ENCODE results near the gene LCE2A.

The LCE2A gene

GRCh38 chr1:152707860-152708259 lies 9.7 kb downstream of the LCE2A start, which contains the start of gene LCE4A:
Gene LCE4A, plus strand, starts transcription at chr1:152708160. Its CDS starts 916 bp downstream, at chr1:152709076.
- no peak within 1 kb of the TSS for H3K4me3 Mint-ChIP-seq
- H3K27me3 Mint-ChIP-seq = peaks cover 17% of the 10 kb centered on the region
- peaks cover 4% of the 10 kb centered on the region for H3K9me3 Mint-ChIP-seq (ENCODE audit: low read depth)
- H3K36me3 Mint-ChIP-seq = no peaks in the 10 kb centered on the region
- H3K27ac Mint-ChIP-seq = no peak within 1 kb of the TSS
- H3K4me1 Mint-ChIP-seq (ENCODE audit: low read depth) = no peaks in the 10 kb centered on the region

DNA sequence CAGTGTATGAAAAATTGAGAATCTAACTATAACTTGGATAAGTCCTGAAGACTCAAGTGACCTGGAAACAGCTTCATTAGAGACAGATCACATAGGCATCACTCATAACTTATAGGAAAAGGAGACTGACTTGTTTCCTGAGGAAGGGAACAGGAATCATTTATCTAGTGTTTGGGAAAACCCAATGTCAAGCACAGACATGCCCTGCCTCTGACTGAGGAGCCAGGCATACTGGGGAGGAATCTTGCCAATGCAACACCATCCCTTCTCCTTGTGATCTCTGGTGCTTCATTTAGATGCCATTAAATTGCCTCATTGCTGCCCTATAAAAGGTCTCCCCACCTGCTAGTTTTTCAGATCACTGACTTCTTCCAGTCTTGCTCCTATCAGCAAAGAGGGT lies 20.1 kb downstream of the LCE2A start:
- H3K27me3 Mint-ChIP-seq = peaks cover 9% of the 10 kb centered on the region
- H3K4me3 Mint-ChIP-seq = no peak overlapping the region
- no peaks in the 10 kb centered on the region for H3K36me3 Mint-ChIP-seq
- H3K9me3 Mint-ChIP-seq (ENCODE audit: low read depth) = no peaks in the 10 kb centered on the region
- no peaks in the 10 kb centered on the region for H3K4me1 Mint-ChIP-seq (ENCODE audit: low read depth)
- no peak overlapping the region for H3K27ac Mint-ChIP-seq

- no peaks in the 10 kb centered on the region for H3K4me1 Mint-ChIP-seq (ENCODE audit: low read depth)
- no peaks in the 10 kb centered on the region for H3K9me3 Mint-ChIP-seq (ENCODE audit: low read depth)
- no peak overlapping the region for H3K27ac Mint-ChIP-seq
- H3K27me3 Mint-ChIP-seq = peaks cover 4% of the 10 kb centered on the region
- H3K36me3 Mint-ChIP-seq = no peaks in the 10 kb centered on the region
- no peak overlapping the region for H3K4me3 Mint-ChIP-seq
Observed at GRCh38 chr1:152725261-152725660, 27.1 kb downstream of the LCE2A start.

DNA sequence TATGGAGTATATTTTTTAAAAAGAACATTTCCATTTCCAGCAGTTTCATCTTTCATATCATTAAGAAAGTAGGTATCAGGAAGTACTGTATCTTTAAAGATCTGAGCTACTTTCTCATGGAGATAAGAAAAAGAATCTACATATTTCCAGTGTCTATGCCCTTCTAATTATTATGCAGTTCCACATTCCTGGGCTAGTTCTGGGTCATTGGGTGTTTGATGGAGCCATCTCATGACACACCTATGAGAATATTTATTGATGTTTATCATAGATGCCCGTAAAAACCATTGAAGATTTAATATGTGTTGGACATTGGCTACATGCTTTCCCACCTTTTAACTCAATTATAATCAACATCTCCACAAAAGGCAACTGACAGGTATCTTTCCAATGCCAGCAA lies 30.8 kb downstream of the LCE2A start:
- Mint-ChIP-seq H3K27me3 (peaks cover 6% of the 10 kb centered on the region), H3K9me3 (ENCODE audit: low read depth) (no peaks in the 10 kb centered on the region), H3K27ac (no peak overlapping the region), H3K36me3 (no peaks in the 10 kb centered on the region), H3K4me1 (ENCODE audit: low read depth) (no peaks in the 10 kb centered on the region), H3K4me3 (no peak overlapping the region)

GRCh38 chr1:152735648-152736047 lies 37.5 kb downstream of the LCE2A start:
- H3K4me3 Mint-ChIP-seq = no peak overlapping the region
- H3K36me3 Mint-ChIP-seq = no peaks in the 10 kb centered on the region
- H3K27me3 Mint-ChIP-seq = peaks cover 18% of the 10 kb centered on the region
- H3K4me1 Mint-ChIP-seq (ENCODE audit: low read depth) = no peaks in the 10 kb centered on the region
- H3K9me3 Mint-ChIP-seq (ENCODE audit: low read depth) = no peaks in the 10 kb centered on the region
- no peak overlapping the region for H3K27ac Mint-ChIP-seq

DNA sequence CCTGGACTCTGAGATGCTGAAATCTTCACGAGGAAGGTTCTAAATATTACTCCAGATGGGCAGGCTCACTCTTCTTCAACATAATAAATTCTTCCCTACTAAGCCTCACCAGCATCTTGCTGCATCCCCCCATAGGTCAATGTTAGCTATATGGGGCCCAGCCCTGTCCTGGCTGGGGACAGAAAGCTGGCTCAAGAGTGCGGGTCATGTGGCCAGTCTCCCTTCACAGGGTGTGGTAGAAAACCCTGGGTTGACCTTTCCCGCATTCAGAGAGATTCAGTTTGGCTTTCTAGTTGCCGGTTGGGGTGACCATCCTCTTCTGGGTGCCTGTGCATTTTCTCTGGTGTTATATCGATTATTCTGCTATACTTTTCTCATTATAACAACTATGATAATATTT lies 39.9 kb downstream of the LCE2A start:
- Mint-ChIP-seq H3K4me3 (no peak overlapping the region), H3K27me3 (peaks cover 22% of the 10 kb centered on the region), H3K9me3 (ENCODE audit: low read depth) (no peaks in the 10 kb centered on the region), H3K4me1 (ENCODE audit: low read depth) (no peaks in the 10 kb centered on the region), H3K36me3 (no peaks in the 10 kb centered on the region), H3K27ac (no peak overlapping the region)

- peaks cover 20% of the 10 kb centered on the region for H3K27me3 Mint-ChIP-seq
- no peak overlapping the region for H3K4me3 Mint-ChIP-seq
- no peaks in the 10 kb centered on the region for H3K9me3 Mint-ChIP-seq (ENCODE audit: low read depth)
- no peaks in the 10 kb centered on the region for H3K36me3 Mint-ChIP-seq
- H3K4me1 Mint-ChIP-seq (ENCODE audit: low read depth) = no peaks in the 10 kb centered on the region
- H3K27ac Mint-ChIP-seq = no peak overlapping the region
Observed at GRCh38 chr1:152739841-152740240, 41.7 kb downstream of the LCE2A start.

GRCh38 chr1:152741656-152742055 lies 43.5 kb downstream of the LCE2A start:
- Mint-ChIP-seq H3K27me3 (peaks cover 23% of the 10 kb centered on the region), H3K9me3 (ENCODE audit: low read depth) (no peaks in the 10 kb centered on the region), H3K4me1 (ENCODE audit: low read depth) (no peaks in the 10 kb centered on the region), H3K36me3 (no peaks in the 10 kb centered on the region), H3K4me3 (no peak overlapping the region), H3K27ac (no peak overlapping the region)

- Mint-ChIP-seq H3K27me3 (peaks cover 20% of the 10 kb centered on the region), H3K4me3 (no peak overlapping the region), H3K9me3 (ENCODE audit: low read depth) (no peaks in the 10 kb centered on the region), H3K36me3 (no peaks in the 10 kb centered on the region), H3K27ac (no peak overlapping the region), H3K4me1 (ENCODE audit: low read depth) (no peaks in the 10 kb centered on the region)
Observed at GRCh38 chr1:152743371-152744145, 45.4 kb downstream of the LCE2A start.

GRCh38 chr1:152745289-152745704 lies 47.2 kb downstream of the LCE2A start:
- no peak overlapping the region for H3K27ac Mint-ChIP-seq
- H3K9me3 Mint-ChIP-seq (ENCODE audit: low read depth) = no peaks in the 10 kb centered on the region
- peaks cover 21% of the 10 kb centered on the region for H3K27me3 Mint-ChIP-seq
- no peaks in the 10 kb centered on the region for H3K36me3 Mint-ChIP-seq
- no peak overlapping the region for H3K4me3 Mint-ChIP-seq
- H3K4me1 Mint-ChIP-seq (ENCODE audit: low read depth) = no peaks in the 10 kb centered on the region

DNA sequence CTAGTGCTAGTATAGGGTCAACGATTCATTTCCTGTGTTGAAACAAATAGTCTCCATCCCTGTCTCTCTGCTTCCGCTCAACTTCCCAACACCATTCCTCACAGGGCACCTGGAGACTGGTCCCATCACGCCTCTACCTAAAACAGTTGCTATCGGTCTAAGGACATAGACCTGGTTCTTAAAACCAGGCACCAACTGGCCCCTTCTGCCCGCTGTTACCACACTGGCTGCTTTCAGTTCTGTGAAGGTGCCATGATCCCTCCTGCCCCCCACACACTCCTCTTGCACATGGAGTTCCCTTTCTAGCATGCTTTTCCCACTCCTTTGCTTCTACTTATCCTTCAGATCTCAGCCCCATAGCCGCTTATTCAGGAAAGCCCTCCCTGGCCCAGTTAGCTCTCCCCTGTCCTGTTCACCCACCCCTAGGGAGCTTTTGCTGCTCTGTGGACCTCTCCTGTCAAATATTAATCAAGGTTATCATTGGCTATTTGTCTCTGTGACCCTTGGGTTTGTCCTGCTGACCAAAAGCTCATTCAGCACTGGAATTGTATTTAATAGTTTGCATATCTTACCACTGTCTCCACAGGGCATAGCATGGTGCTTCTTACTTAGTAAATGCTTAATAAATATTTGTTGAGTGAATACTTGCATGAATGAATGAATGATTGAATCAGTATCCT lies 47.8 kb downstream of the LCE2A start:
- H3K27me3 Mint-ChIP-seq = peaks cover 24% of the 10 kb centered on the region
- H3K27ac Mint-ChIP-seq = no peak overlapping the region
- H3K4me3 Mint-ChIP-seq = no peak overlapping the region
- H3K9me3 Mint-ChIP-seq (ENCODE audit: low read depth) = no peaks in the 10 kb centered on the region
- H3K4me1 Mint-ChIP-seq (ENCODE audit: low read depth) = no peaks in the 10 kb centered on the region
- H3K36me3 Mint-ChIP-seq = no peaks in the 10 kb centered on the region

DNA sequence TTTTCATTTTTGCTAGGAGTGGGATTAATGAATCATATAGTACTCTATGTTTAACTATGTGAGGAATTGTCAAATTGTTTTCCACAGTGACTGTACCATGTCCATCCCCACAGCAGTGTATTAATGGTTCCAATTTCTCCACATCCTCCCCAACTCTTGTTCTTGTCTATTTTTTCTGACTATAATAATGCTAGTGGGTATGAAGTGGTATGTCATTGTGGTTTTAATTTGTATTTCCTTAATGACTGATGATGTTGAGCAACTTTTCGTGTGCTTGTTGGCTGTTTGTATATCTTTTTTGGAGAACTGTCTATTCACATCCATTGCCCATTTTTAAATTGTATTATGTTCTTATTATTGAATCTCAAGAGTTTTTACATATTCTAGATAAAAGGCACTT lies 49.7 kb downstream of the LCE2A start:
- Mint-ChIP-seq H3K4me1 (ENCODE audit: low read depth) (no peaks in the 10 kb centered on the region), H3K36me3 (no peaks in the 10 kb centered on the region), H3K27me3 (peaks cover 24% of the 10 kb centered on the region), H3K9me3 (ENCODE audit: low read depth) (no peaks in the 10 kb centered on the region), H3K4me3 (no peak overlapping the region), H3K27ac (no peak overlapping the region)

Measured in activated naive CD8-positive, alpha-beta T cell (primary cell).